ENCODE results near the gene SRPK2. TPM values are rescaled to one million over a fixed set of nuclear protein-coding genes. Genes with fewer than 3 reads are reported as not detected.

SRPK2 gene
- total RNA-seq, 1 experiment from 2014 or later, result 58.2 TPM

GRCh38 chr7:105086850-105087249 is 301.9 kb downstream of the SRPK2 start:
- no peak for ATAC-seq
- peaks cover 40% of the 10 kb centered on the region for H3K36me3 ChIP-seq (ENCODE audit: control insufficient read depth, insufficient read depth, low read length)
- BruUV-seq (replicated peaks), result no TSS peak
- no peak overlapping the region for H3K4me3 ChIP-seq (ENCODE audit: low read depth in 2 of 2, low read length in 2 of 2)
- no peak overlapping the region for H3K27ac ChIP-seq (ENCODE audit: low read length)
- ChIA-PET POLR2A (interaction anchor here (0.5 to 0.7 kb wide), 2 partner anchors 32 to 83 kb away, joined by 3 to 9 read pairs; no protein-coding TSS in a partner anchor), CTCF (no interaction called here)
- intact Hi-C loops (cut with micrococcal nuclease; ENCODE audit: unreplicated experiment), result no loop called here
- H3K9me3 ChIP-seq (ENCODE audit: control insufficient read depth, insufficient read depth, low read depth, low read length), result no peaks in the 10 kb centered on the region
- no peaks in the 10 kb centered on the region for H3K27me3 ChIP-seq (ENCODE audit: control insufficient read depth, insufficient read depth, low read length)
- H3K4me1 ChIP-seq (ENCODE audit: control insufficient read depth, insufficient read depth, low read length), result no peaks in the 10 kb centered on the region
- in situ Hi-C loops (cut with HindIII; ENCODE audit: low pct_unique_long_range_greater_than_20kb, low sequenced_read_pairs), result no loop called here
- TF ChIP-seq POLR2AphosphoS5 (IDR thresholded peaks at IDR 0.05; ENCODE audit: low read depth, low read length) (no peak), SIN3A (IDR thresholded peaks at IDR 0.05; ENCODE audit: borderline replicate concordance, insufficient read depth, low read depth, low read length) (no peak), CTCF (IDR thresholded peaks at IDR 0.05) (no peak), TCF7L2 (IDR thresholded peaks at IDR 0.05; ENCODE audit: low read depth, low read length) (no peak), REST (IDR thresholded peaks at IDR 0.05; ENCODE audit: insufficient read depth in 1 of 2, low read depth in 2 of 2, low read length in 1 of 2) (no peak)
- no peak for DNase-seq (ENCODE audit: low read depth, low spot score)

GRCh38 chr7:105084581-105084980 is 304.1 kb downstream of the SRPK2 start:
- DNase-seq (ENCODE audit: low read depth, low spot score), result no peak
- Histone ChIP-seq H3K4me1 (ENCODE audit: control insufficient read depth, insufficient read depth, low read length) (no peaks in the 10 kb centered on the region), H3K9me3 (ENCODE audit: control insufficient read depth, insufficient read depth, low read depth, low read length) (no peaks in the 10 kb centered on the region), H3K36me3 (ENCODE audit: control insufficient read depth, insufficient read depth, low read length) (peaks cover 26% of the 10 kb centered on the region), H3K4me3 (ENCODE audit: low read depth in 2 of 2, low read length in 2 of 2) (no peak overlapping the region), H3K27me3 (ENCODE audit: control insufficient read depth, insufficient read depth, low read length) (no peaks in the 10 kb centered on the region), H3K27ac (ENCODE audit: low read length) (no peak overlapping the region)
- in situ Hi-C loops (cut with HindIII; ENCODE audit: low pct_unique_long_range_greater_than_20kb, low sequenced_read_pairs) (no loop called here), intact Hi-C loops (cut with micrococcal nuclease; ENCODE audit: unreplicated experiment) (no loop called here)
- ATAC-seq, result no peak
- ChIA-PET POLR2A (no interaction called here), CTCF (no interaction called here)
- no peak for TF ChIP-seq POLR2AphosphoS5 (IDR thresholded peaks at IDR 0.05; ENCODE audit: low read depth, low read length)
- no TSS peak for BruUV-seq (replicated peaks)

GRCh38 chr7:105079348-105079747 is 309.4 kb downstream of the SRPK2 start:
- no peaks in the 10 kb centered on the region for H3K9me3 ChIP-seq (ENCODE audit: control insufficient read depth, insufficient read depth, low read depth, low read length)
- intact Hi-C loops (cut with micrococcal nuclease; ENCODE audit: unreplicated experiment), result no loop called here
- in situ Hi-C loops (cut with HindIII; ENCODE audit: low pct_unique_long_range_greater_than_20kb, low sequenced_read_pairs), result no loop called here
- BruUV-seq (replicated peaks), result no TSS peak
- no peak overlapping the region for H3K4me3 ChIP-seq (ENCODE audit: low read depth in 2 of 2, low read length in 2 of 2)
- ATAC-seq (no peak), DNase-seq (ENCODE audit: low read depth, low spot score) (no peak)
- TF ChIP-seq CTCF (IDR thresholded peaks at IDR 0.05), result no peak
- no peak for TF ChIP-seq REST (IDR thresholded peaks at IDR 0.05; ENCODE audit: insufficient read depth in 1 of 2, low read depth in 2 of 2, low read length in 1 of 2)
- no peak for TF ChIP-seq SIN3A (IDR thresholded peaks at IDR 0.05; ENCODE audit: borderline replicate concordance, insufficient read depth, low read depth, low read length)
- no peak for TF ChIP-seq TCF7L2 (IDR thresholded peaks at IDR 0.05; ENCODE audit: low read depth, low read length)
- no peak for TF ChIP-seq POLR2AphosphoS5 (IDR thresholded peaks at IDR 0.05; ENCODE audit: low read depth, low read length)
- no peaks in the 10 kb centered on the region for H3K4me1 ChIP-seq (ENCODE audit: control insufficient read depth, insufficient read depth, low read length)
- H3K27ac ChIP-seq (ENCODE audit: low read length), result no peak overlapping the region
- ChIA-PET POLR2A (no interaction called here), CTCF (no interaction called here)
- H3K36me3 ChIP-seq (ENCODE audit: control insufficient read depth, insufficient read depth, low read length), result peaks cover 54% of the 10 kb centered on the region
- H3K27me3 ChIP-seq (ENCODE audit: control insufficient read depth, insufficient read depth, low read length), result no peaks in the 10 kb centered on the region
